Lower lobe of right lung (tissue), 2 donors: ENCODE measurements around the gene OBSL1. TPM values are rescaled to one million over a fixed set of nuclear protein-coding genes. Genes with fewer than 3 reads are reported as not detected.

Experiments
- ATAC-seq, 2 donors: fragments of 200-7000 bp; cut with Tn5 transposase; one replicate each; pipeline ENCODE4 v1.9.1; 2020 to 2022; ENCODE audit warnings: mild to moderate bottlenecking in 2 of 2, moderate library complexity in 2 of 2
- DNase-seq: peaks from one replicate; pipeline ENCODE4 v3.0.0-alpha.2; 2020
- H3K27ac ChIP-seq: fragments of 200-600 bp; one replicate; pipeline ENCODE4 v1.8.0; 2022
- H3K27me3 ChIP-seq: fragments of 200-600 bp; one replicate; pipeline ENCODE4 v1.8.0; 2022; ENCODE audit warnings: low read depth
- H3K36me3 ChIP-seq: fragments of 200-600 bp; one replicate; pipeline ENCODE4 v1.8.0; 2022; ENCODE audit warnings: mild to moderate bottlenecking
- H3K4me1 ChIP-seq: fragments of 200-600 bp; one replicate; pipeline ENCODE4 v1.8.0; 2022
- H3K4me3 ChIP-seq: fragments of 200-600 bp; one replicate; pipeline ENCODE4 v1.8.0; 2022; ENCODE audit warnings: mild to moderate bottlenecking
- H3K9me3 ChIP-seq: fragments of 200-600 bp; one replicate; pipeline ENCODE4 v1.8.0; 2022
- CTCF ChIP-seq: fragments of 200-600 bp; IDR thresholded peaks from one replicate; pipeline ENCODE4 v1.8.0; 2022; ENCODE audit warnings: antibody characterized with exemption, mild to moderate bottlenecking
- intact Hi-C: fragments of 100-400 bp; cut with DNase I; formaldehyde crosslinking; loops from one replicate; pipeline ENCODE4 v1.11.0; 2022
- total RNA-seq: library from RNA; stranded (reverse); fragmentation: NEBNext Ultra II Directional; extraction: Animal tissue kit (Norgen Biotek cat#: 25700); gene quantifications from one replicate; pipeline ENCODE4 v1.2.1, GENCODE V29; 2021
- donor health status: DM: no; HTN: yes; CAD: no; lungs with severe emphysema.

The OBSL1 gene
- total RNA-seq, 1 donor from 2014 or later = 49.4 TPM

GRCh38 chr2:219544567-219544966 lies 26.8 kb downstream of the OBSL1 start:
- intact Hi-C loops = no loop called here
- TF ChIP-seq CTCF = no peak
- H3K4me1 ChIP-seq = peaks cover 30% of the 10 kb centered on the region
- peaks cover 3% of the 10 kb centered on the region for H3K27me3 ChIP-seq
- H3K4me3 ChIP-seq = peak overlapping the region; percentile 86
- H3K27ac ChIP-seq = no peak overlapping the region
- peaks cover 22% of the 10 kb centered on the region for H3K36me3 ChIP-seq
- H3K9me3 ChIP-seq = no peaks in the 10 kb centered on the region
- no peak for DNase-seq
- ATAC-seq = no peak

GRCh38 chr2:219543596-219544358 lies 27.6 kb downstream of the OBSL1 start, which contains the start of the genes CHPF and TMEM198:
Gene CHPF (minus strand): TSS chr2:219543809. CDS start chr2:219543538, 271 bp downstream.
Gene TMEM198 (plus strand): TSS chr2:219544028. CDS start chr2:219544728, 700 bp downstream.
- TF ChIP-seq CTCF = no peak

GRCh38 chr2:219542931-219543595 lies 28.3 kb downstream of the OBSL1 start:
- peak overlapping the region; percentile 88 for H3K27ac ChIP-seq
- TF ChIP-seq CTCF = peak; percentile 5
- peaks cover 8% of the 10 kb centered on the region for H3K27me3 ChIP-seq
- peak overlapping the region; percentile 86 for H3K4me3 ChIP-seq
- intact Hi-C loops = no loop called here
- H3K9me3 ChIP-seq = no peaks in the 10 kb centered on the region
- ATAC-seq = peak; percentile 51 to 61
- H3K4me1 ChIP-seq = peaks cover 30% of the 10 kb centered on the region
- DNase-seq = no peak
- H3K36me3 ChIP-seq = peaks cover 32% of the 10 kb centered on the region

More at GRCh38 chr2:219543596-219544358, 27.6 kb downstream of the OBSL1 start, which contains the start of the genes CHPF and TMEM198:
- ATAC-seq (peak; percentile 93 to 94), DNase-seq (peak; percentile 98)
- H3K27ac ChIP-seq = peak within 1 kb of the TSS; percentile 88
- H3K9me3 ChIP-seq = no peaks in the 10 kb centered on the region
- H3K27me3 ChIP-seq = peaks cover 8% of the 10 kb centered on the region
- peaks cover 30% of the 10 kb centered on the region for H3K4me1 ChIP-seq
- peaks cover 29% of the 10 kb centered on the region for H3K36me3 ChIP-seq
- intact Hi-C loops = no loop called here
- peak within 1 kb of the TSS; percentile 86 for H3K4me3 ChIP-seq

- Histone ChIP-seq H3K9me3 (no peaks in the 10 kb centered on the region), H3K36me3 (peaks cover 32% of the 10 kb centered on the region), H3K27me3 (peaks cover 8% of the 10 kb centered on the region), H3K4me1 (peaks cover 30% of the 10 kb centered on the region), H3K4me3 (peak overlapping the region; percentile 86), H3K27ac (no peak overlapping the region)
- peak; percentile 90 for TF ChIP-seq CTCF
- DNase-seq (peak; percentile 91), ATAC-seq (peak; percentile 61 to 66)
- intact Hi-C loops = no loop called here
Measured at GRCh38 chr2:219541611-219542180, 29.6 kb downstream of the OBSL1 start.

- intact Hi-C loops = no loop called here
- no peak overlapping the region for H3K27ac ChIP-seq
- ATAC-seq (no peak), DNase-seq (no peak)
- peaks cover 8% of the 10 kb centered on the region for H3K27me3 ChIP-seq
- TF ChIP-seq CTCF = no peak
- H3K4me3 ChIP-seq = no peak overlapping the region
- peaks cover 32% of the 10 kb centered on the region for H3K36me3 ChIP-seq
- peaks cover 30% of the 10 kb centered on the region for H3K4me1 ChIP-seq
- H3K9me3 ChIP-seq = no peaks in the 10 kb centered on the region
Measured at GRCh38 chr2:219540784-219541504, 30.4 kb downstream of the OBSL1 start.
